LNCAP (cell line): ENCODE results near the gene RGSL1.

Source experiments
- TF ChIP-seq, protein P1 (sequence below): fragments of 450-650 bp; IDR thresholded peaks from 2 replicates; pipeline ENCODE4 v1.5.1; 2017; ENCODE audit warnings: mild to moderate bottlenecking

Gene RGSL1

DNA sequence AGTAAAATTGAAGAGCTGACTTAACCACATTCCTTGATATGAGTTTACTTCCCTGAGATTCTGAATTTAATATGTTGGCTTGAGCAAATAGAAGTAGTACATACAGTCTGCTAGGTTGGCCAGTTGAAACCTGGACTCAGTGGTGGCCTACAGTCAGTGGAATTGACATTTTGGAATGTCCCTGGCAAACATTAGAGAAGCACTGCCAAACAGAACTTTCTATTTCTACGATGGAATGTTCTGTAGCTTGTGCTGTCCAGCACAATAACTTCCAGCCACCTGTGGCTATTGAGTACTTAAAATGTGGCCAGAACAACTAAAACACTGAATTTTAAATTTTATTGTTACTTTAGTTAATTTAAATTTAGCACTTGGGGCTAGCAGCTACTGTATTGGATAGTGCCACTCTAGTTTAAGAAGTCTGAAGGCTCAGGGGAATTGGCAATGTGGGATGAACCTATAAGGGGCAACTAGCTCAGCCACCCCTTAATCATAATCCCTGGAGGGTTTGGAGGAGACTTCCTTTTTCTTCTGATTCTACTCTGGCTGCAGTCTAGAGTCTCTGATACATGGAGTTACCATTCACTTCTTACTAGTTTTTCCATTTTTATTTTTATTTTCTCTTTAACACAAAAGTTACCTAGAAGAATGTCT lies 39.2 kb upstream of the RGSL1 start:
- TF ChIP-seq, protein P1, sequence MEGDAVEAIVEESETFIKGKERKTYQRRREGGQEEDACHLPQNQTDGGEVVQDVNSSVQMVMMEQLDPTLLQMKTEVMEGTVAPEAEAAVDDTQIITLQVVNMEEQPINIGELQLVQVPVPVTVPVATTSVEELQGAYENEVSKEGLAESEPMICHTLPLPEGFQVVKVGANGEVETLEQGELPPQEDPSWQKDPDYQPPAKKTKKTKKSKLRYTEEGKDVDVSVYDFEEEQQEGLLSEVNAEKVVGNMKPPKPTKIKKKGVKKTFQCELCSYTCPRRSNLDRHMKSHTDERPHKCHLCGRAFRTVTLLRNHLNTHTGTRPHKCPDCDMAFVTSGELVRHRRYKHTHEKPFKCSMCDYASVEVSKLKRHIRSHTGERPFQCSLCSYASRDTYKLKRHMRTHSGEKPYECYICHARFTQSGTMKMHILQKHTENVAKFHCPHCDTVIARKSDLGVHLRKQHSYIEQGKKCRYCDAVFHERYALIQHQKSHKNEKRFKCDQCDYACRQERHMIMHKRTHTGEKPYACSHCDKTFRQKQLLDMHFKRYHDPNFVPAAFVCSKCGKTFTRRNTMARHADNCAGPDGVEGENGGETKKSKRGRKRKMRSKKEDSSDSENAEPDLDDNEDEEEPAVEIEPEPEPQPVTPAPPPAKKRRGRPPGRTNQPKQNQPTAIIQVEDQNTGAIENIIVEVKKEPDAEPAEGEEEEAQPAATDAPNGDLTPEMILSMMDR: no peak

DNA sequence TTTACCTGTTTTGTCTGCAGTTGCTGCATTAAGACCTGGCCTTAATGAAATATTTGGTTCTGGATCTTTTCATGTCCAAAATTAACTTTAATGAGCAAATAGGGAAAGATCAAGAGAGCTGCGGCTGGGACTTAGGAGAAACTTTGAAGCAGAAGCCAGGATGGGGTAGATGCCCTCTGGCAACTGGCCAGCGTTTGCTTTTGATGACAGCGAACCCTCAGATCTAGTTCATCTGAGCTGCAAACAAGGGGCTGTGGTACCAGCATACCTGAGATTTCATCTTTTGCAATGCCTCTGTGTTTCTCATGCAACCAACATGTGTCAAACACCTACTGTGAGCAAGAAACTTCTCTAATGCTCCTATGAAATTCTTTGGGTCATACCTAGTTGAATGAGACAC lies 36.5 kb upstream of the RGSL1 start:
- TF ChIP-seq, protein P1: no peak

DNA sequence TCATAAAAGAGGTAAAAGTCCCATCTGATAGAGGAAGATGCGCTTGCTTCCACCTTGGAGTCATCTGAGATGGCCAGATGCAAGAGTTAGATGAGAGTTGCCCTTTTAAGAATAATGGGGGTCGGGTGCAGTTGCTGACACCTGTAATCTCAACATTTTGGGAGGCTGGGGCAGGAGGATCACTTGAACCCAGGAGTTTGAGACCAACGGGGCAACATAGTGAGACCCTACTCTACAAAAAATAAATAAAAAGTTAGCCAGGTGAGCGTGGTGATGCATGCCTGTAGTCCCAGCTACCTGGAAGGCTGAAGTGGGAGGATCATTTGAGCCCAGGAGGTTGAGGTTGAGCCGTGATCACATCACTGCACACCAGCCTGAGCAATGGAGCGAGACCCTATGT lies 36.0 kb upstream of the RGSL1 start:
- TF ChIP-seq, protein P1: no peak

DNA sequence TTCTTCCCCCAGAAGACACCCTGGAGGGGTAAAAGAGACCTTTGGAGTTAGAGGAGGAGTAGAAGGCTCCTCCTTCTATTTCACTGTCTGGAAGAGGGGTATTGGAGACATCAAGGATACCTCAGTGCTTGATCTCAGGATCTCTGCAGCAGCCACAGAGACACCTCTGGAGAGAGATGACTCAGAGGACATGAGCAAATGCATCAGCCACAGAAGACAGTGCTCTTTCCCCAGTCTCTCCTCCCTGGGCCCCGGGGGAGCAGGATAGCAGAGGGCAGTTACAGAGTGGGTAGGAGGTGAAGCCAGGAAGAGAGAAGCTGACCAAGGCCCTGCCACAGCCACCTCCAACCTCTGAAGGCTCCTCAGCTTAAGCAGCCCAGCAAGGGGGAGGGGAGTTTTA lies 34.2 kb upstream of the RGSL1 start:
- TF ChIP-seq, protein P1: no peak

DNA sequence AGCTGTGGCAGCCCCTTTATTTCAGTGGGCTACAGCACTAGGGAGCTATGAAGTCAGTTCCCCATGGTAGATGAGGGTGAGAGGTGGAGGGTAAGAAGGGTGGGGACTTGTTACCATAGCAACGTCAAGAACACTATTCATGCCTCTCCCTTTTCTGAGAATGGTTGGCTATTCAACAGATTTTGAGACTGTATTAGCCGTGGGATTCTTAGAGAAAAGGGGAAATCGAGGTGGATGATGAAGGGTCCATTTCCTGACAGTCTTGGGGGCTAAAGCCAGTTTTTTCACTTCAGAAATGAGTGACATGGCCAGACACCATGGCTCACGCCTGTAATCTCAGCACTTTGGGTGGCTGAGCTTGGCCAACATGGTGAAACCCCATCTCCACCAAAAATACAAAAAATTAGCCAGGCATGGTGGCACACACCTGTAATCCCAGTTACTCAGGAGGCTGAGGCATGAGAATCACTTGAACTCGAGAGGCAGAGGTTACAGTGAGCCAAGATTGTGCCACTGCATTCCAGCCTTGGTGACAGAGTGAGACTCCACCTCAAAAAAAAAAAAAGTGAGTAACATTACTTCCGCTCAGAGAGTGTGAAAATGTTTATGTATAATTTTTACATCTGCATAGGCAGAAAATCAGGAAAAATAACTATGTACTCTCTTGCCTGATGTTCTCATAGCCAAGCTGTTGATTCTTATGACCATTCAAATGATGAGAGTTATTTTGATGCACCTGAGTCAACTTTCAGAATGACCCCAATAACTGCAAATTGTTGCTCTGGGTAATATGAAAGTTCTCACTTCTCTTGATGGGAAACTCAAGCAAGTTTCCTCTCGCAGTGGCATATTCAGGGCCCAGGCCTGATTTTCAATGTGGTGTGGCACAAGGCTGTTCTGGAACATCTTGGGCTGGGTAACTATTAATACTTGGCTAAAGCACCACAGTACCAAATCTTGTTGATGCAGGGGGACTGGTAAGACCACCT lies 23.2 kb upstream of the RGSL1 start:
- TF ChIP-seq, protein P1: no peak

DNA sequence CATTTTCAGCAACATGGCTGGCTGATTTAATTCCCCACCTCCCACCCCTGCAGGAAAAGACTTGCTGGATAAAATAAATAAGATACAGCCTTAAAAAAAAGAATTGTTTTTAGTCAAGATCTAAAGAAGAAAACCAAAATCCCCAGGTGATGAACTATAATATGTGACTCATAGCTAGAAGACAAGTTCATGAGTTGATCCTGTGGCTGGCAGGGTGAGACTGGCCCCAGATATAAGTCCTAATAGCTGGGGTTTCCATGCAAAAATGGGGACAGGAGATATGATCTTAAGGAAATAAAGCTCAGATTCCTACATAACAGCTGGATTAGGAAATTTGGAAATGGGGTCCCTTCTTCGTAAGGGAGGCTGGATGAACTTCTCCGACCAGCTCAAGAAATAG lies 21.9 kb upstream of the RGSL1 start:
- TF ChIP-seq, protein P1: no peak

DNA sequence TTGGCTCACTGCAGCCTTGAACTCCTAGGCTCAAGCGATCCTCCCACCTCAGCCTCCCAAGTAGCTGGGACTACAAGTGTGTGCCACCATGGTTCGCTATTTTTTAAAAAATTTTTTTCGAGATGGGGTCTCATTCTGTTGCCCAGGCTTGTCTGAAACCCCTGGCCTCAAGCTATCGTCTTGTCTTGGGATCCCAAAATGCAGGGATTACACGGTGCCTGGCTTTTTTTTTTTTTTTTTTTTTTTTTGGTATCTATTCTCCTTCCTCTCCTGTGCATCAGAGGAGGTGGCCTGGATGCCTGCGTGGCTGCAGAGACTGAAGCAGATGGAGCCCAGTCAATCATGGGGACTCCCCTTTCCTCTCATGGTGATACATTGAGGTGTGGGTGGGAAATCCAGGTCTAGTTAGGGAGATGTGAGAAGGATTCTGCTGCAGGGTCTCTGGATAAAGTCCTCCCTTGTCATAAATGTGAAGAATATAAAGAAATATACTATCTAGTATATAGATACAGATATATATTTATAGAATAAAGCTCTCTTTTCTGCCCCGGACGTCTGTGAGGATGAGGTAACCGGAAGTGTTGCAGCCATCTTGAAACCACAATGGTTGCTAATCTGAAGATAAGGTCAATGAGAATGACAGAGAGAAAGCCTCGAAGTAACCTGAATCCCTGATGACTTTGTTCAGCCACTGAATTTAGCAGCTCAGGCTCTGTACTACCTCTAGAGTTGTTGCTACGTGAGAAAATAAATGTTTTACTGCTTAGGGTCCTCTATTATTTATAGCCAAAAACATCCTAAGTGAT lies 19.5 kb upstream of the RGSL1 start:
- TF ChIP-seq, protein P1: no peak
